Vagina (tissue), 2 donors: ENCODE data around the gene UNC93A.

Experiments
- CTCF ChIP-seq, 3 experiments: fragments of 450-650 bp in 2 of 3; fragments of 200-600 bp in 1 of 3; sonication (generic) in 1 of 3; IDR thresholded peaks; one replicate each; pipeline ENCODE4 v1.5.1; 2017 to 2019; ENCODE audit warnings: antibody characterized with exemption in 3 of 3, mild to moderate bottlenecking in 2 of 3, moderate library complexity in 2 of 3
- POLR2A ChIP-seq, 2 donors: fragments of 450-650 bp; IDR thresholded peaks; one replicate each; pipeline ENCODE4 v1.6.1; 2017; ENCODE audit warnings: antibody characterized with exemption in 2 of 2, mild to moderate bottlenecking in 2 of 2, moderate library complexity in 2 of 2
- POLR2AphosphoS5 ChIP-seq, 2 donors: sonication (generic); formaldehyde crosslinking; IDR thresholded peaks; one replicate each; pipeline ENCODE4 v1.9.0; 2017; ENCODE audit warnings: antibody characterized with exemption in 2 of 2, mild to moderate bottlenecking in 2 of 2, low read depth in 1 of 2; ENCODE audit not compliant: insufficient read depth in 1 of 2

- TF ChIP-seq CTCF (IDR thresholded peaks at IDR 0.05) (no peak), POLR2AphosphoS5 (IDR thresholded peaks at IDR 0.05; ENCODE audit: insufficient read depth in 1 of 2, low read depth in 1 of 2) (no peak), POLR2A (IDR thresholded peaks at IDR 0.05) (no peak)
Measured at GRCh38 chr6:167314180-167314821, 23.2 kb downstream of the UNC93A start.
